ENCODE measurements around the gene CEP41. TPM values are rescaled to one million over a fixed set of nuclear protein-coding genes. Genes with fewer than 3 reads are reported as not detected.

CEP41 gene
- total and polyA plus RNA-seq, 2 of the 13 experiments (the other 11 are each of a cell fraction or from before 2014, with no cell fraction given), result 8.7 to 9.0 TPM

DNA sequence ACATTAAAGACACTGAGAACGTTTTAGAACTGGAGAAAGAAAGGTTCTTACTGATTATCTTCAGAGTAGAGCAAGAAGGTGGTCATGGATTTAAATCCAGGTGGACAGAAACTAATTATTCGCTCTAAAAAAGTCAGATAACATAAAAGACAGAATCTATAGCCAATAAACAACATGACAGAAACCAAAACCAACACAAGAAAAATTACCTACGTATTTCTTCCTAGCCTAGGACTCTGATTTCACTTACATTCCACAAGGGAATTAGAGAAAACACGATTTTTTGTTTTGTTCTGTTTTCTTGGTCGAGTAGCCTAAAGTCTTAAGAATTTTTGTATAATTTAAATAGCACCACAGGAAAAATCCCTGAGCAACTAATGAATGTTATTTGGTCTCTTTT lies 45.4 kb downstream of the CEP41 start:
- no peaks in the 10 kb centered on the region for H3K9me3 ChIP-seq (ENCODE audit: low read length)
- BruUV-seq (replicated peaks), result no TSS peak
- 49% methylated on average over 5 of the region's 5 CpGs for WGBS (ENCODE audit: low lambda C conversion rate)
- in situ Hi-C loops (cut with HindIII; ENCODE audit: extremely low pct_ligation_motif_present, low pct_unique_long_range_greater_than_20kb), result no loop called here
- H3K4me1 ChIP-seq (ENCODE audit: insufficient read depth, low read length), result no peaks in the 10 kb centered on the region
- H3K36me3 ChIP-seq (replicated peaks in 1 of 2; ENCODE audit: control insufficient read depth in 1 of 2, insufficient read depth in 2 of 2, low read length in 2 of 2), result no peaks in the 10 kb centered on the region
- ChIA-PET POLR2A (no interaction called here), CTCF (ENCODE audit: low intra/inter-chr PET ratio, low total read pairs) (no interaction called here)
- H2AFZ ChIP-seq (ENCODE audit: low read length), result no peak overlapping the region
- intact Hi-C loops (cut with micrococcal nuclease; ENCODE audit: unreplicated experiment), result no loop called here
- DNase-seq (ENCODE audit: low spot score) (no peak), FAIRE-seq (no peak), ATAC-seq (no peak)
- no peaks in the 10 kb centered on the region for H4K20me1 ChIP-seq (ENCODE audit: insufficient read depth, low read length)
- no peak for TF ChIP-seq ZFP62 (CRISPR knock-in tag; IDR thresholded peaks at IDR 0.05)
- TF ChIP-seq ZNF160 (CRISPR knock-in tag; IDR thresholded peaks at IDR 0.05), result no peak
- no peak for TF ChIP-seq ZNF121 (CRISPR knock-in tag; IDR thresholded peaks at IDR 0.05)
- TF ChIP-seq, protein P1, sequence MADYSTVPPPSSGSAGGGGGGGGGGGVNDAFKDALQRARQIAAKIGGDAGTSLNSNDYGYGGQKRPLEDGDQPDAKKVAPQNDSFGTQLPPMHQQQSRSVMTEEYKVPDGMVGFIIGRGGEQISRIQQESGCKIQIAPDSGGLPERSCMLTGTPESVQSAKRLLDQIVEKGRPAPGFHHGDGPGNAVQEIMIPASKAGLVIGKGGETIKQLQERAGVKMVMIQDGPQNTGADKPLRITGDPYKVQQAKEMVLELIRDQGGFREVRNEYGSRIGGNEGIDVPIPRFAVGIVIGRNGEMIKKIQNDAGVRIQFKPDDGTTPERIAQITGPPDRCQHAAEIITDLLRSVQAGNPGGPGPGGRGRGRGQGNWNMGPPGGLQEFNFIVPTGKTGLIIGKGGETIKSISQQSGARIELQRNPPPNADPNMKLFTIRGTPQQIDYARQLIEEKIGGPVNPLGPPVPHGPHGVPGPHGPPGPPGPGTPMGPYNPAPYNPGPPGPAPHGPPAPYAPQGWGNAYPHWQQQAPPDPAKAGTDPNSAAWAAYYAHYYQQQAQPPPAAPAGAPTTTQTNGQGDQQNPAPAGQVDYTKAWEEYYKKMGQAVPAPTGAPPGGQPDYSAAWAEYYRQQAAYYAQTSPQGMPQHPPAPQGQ (CRISPR knock-in tag; IDR thresholded peaks at IDR 0.05; ENCODE audit: borderline replicate concordance), result no peak
- TF ChIP-seq TMF1 (CRISPR knock-in tag; IDR thresholded peaks at IDR 0.05; ENCODE audit: low read depth), result no peak
- no peaks in the 10 kb centered on the region for H3K27me3 ChIP-seq (ENCODE audit: control insufficient read depth in 1 of 2, insufficient read depth in 2 of 2, low read length in 2 of 2)
- H3K27ac ChIP-seq (ENCODE audit: extremely low read length, insufficient read depth, low read length), result no peak overlapping the region
- no peak overlapping the region for H3K4me2 ChIP-seq (ENCODE audit: low read depth, low read length)
- no peaks in the 10 kb centered on the region for H3K79me2 ChIP-seq (ENCODE audit: insufficient read depth, low read length)
- no peak overlapping the region for H3K9ac ChIP-seq (ENCODE audit: insufficient read depth, low read depth, low read length)
- no peak overlapping the region for H3K4me3 ChIP-seq (replicated peaks in 1 of 3; ENCODE audit: insufficient read depth in 1 of 3, low read depth in 2 of 3, low read length in 3 of 3)

DNA sequence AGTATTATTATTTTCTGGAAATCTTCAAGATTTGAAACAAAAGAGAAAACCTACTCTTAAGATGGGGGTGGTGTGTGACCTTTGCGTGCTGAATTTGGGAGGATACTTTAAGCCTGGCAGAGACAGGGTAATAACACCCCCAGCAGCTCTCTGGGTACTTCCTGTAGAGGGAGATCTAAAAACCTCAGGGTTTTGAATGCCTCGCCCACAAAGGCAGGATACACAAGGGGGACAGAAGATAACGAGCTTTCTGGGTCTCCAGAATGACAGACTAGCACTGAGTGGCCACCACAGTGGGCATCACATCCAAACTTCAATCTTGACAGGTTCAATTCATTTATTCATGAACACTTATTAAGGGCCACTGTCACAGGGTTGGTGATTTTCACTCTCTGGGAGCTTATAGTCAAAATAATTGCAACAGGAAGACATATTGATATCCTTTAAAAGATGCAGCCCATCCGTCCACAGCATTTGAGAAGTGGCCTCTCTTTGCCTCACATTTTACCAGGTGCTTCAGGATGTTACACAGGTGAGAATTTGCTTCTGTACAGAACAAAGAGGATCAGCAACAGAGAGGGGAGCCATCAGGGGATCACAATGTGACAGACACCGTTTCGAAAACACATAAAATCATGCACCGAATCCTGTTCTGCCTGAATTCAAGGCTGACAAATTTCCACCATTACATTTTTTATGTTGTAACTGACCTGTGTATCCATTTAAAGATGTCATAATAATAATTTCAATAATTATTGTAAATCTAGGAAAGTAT lies 46.2 kb downstream of the CEP41 start:
- no peak overlapping the region for H3K27ac ChIP-seq (ENCODE audit: extremely low read length, insufficient read depth, low read length)
- H3K4me2 ChIP-seq (ENCODE audit: low read depth, low read length), result no peak overlapping the region
- no peaks in the 10 kb centered on the region for H3K4me1 ChIP-seq (ENCODE audit: insufficient read depth, low read length)
- no peak for DNase-seq (ENCODE audit: low spot score)
- in situ Hi-C loops (cut with HindIII; ENCODE audit: extremely low pct_ligation_motif_present, low pct_unique_long_range_greater_than_20kb) (no loop called here), intact Hi-C loops (cut with micrococcal nuclease; ENCODE audit: unreplicated experiment) (no loop called here)
- ChIA-PET POLR2A (no interaction called here), CTCF (ENCODE audit: low intra/inter-chr PET ratio, low total read pairs) (no interaction called here)
- no peaks in the 10 kb centered on the region for H3K79me2 ChIP-seq (ENCODE audit: insufficient read depth, low read length)
- no peaks in the 10 kb centered on the region for H3K9me3 ChIP-seq (ENCODE audit: low read length)
- no peaks in the 10 kb centered on the region for H4K20me1 ChIP-seq (ENCODE audit: insufficient read depth, low read length)
- no peak overlapping the region for H3K9ac ChIP-seq (ENCODE audit: insufficient read depth, low read depth, low read length)
- no TSS peak for BruUV-seq (replicated peaks)
- no peak overlapping the region for H2AFZ ChIP-seq (ENCODE audit: low read length)
- 81% methylated on average over 6 of the region's 7 CpGs for WGBS (ENCODE audit: low lambda C conversion rate)
- no peak overlapping the region for H3K4me3 ChIP-seq (replicated peaks in 1 of 3; ENCODE audit: insufficient read depth in 1 of 3, low read depth in 2 of 3, low read length in 3 of 3)
- FAIRE-seq, result no peak
- no peaks in the 10 kb centered on the region for H3K27me3 ChIP-seq (ENCODE audit: control insufficient read depth in 1 of 2, insufficient read depth in 2 of 2, low read length in 2 of 2)
- ATAC-seq, result no peak
- no peaks in the 10 kb centered on the region for H3K36me3 ChIP-seq (replicated peaks in 1 of 2; ENCODE audit: control insufficient read depth in 1 of 2, insufficient read depth in 2 of 2, low read length in 2 of 2)
- TF ChIP-seq RARG (CRISPR knock-in tag; IDR thresholded peaks at IDR 0.05; ENCODE audit: low read depth) (no peak), ZNF567 (CRISPR knock-in tag; IDR thresholded peaks at IDR 0.05; ENCODE audit: borderline replicate concordance) (no peak), ZNF441 (CRISPR knock-in tag; IDR thresholded peaks at IDR 0.05; ENCODE audit: borderline replicate concordance) (no peak), MED13 (CRISPR knock-in tag; IDR thresholded peaks at IDR 0.05) (no peak), ZSCAN31 (CRISPR knock-in tag; IDR thresholded peaks at IDR 0.05; ENCODE audit: low read depth) (no peak), ZNF501 (CRISPR knock-in tag; IDR thresholded peaks at IDR 0.05) (no peak), GPN1 (CRISPR knock-in tag; IDR thresholded peaks at IDR 0.05; ENCODE audit: borderline replicate concordance) (no peak), ZNF773 (CRISPR knock-in tag; IDR thresholded peaks at IDR 0.05; ENCODE audit: borderline replicate concordance) (no peak)
- TF ChIP-seq, protein P2, sequence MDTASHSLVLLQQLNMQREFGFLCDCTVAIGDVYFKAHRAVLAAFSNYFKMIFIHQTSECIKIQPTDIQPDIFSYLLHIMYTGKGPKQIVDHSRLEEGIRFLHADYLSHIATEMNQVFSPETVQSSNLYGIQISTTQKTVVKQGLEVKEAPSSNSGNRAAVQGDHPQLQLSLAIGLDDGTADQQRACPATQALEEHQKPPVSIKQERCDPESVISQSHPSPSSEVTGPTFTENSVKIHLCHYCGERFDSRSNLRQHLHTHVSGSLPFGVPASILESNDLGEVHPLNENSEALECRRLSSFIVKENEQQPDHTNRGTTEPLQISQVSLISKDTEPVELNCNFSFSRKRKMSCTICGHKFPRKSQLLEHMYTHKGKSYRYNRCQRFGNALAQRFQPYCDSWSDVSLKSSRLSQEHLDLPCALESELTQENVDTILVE (CRISPR knock-in tag; IDR thresholded peaks at IDR 0.05), result no peak

All from HepG2 (cell line).